ENCODE results near the gene KCNE2. TPM values are rescaled to one million over a fixed set of nuclear protein-coding genes. Genes with fewer than 3 reads are reported as not detected.

Gene KCNE2, protein sequence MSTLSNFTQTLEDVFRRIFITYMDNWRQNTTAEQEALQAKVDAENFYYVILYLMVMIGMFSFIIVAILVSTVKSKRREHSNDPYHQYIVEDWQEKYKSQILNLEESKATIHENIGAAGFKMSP
- polyA plus RNA-seq (2013, experiment 1 of 2), result 0.04 TPM
- polyA plus RNA-seq (2013, experiment 2 of 2), result not detected

DNA sequence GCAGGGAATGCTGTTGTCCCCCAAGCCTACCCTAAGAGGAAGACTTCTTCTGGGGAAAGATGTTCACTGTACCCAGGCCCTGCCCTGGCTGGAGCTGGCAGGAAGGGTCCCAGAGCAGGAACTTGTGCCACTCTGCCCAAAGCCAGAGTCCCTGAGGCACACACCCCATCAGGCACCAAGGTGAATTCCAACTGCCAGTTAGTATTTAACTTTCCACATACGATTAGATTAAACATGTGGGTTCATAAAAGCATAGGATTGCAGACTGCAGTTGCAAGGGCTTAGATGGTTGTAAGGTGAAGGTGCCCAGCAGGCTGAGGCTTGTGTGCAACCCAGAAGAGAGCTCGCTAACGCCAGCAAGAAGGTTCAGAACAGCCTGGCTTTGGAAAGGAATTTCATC lies at the start of gene KCNE2:
Gene KCNE2, plus strand, starts transcription at position 274 of the 400 bp plus-strand sequence. CDS start 6,473 bp downstream, outside the sequence.
- H2AFZ ChIP-seq (ENCODE audit: low read depth, low read length), result no peak within 1 kb of the TSS

GRCh38 chr21:34319585-34319984 lies 44.2 kb upstream of the KCNE2 start:
- Histone ChIP-seq H2AK5ac (ENCODE audit: low read length, severe bottlenecking) (peak overlapping the region; percentile 7), H3K23ac (ENCODE audit: low read length in 2 of 2) (no peak overlapping the region), H3K4ac (ENCODE audit: low read depth in 1 of 2, low read length in 2 of 2) (no peak overlapping the region), H3K27me3 (ENCODE audit: control insufficient read depth in 1 of 2, insufficient read depth in 1 of 2, low read length in 2 of 2) (no peaks in the 10 kb centered on the region), H4K8ac (ENCODE audit: low read length) (no peak overlapping the region), H3K4me1 (ENCODE audit: control insufficient read depth, insufficient read depth, low read depth, low read length) (no peaks in the 10 kb centered on the region), H3K4me3 (ENCODE audit: insufficient read depth in 1 of 2, low read depth in 1 of 2, low read length in 2 of 2) (no peak overlapping the region), H3K18ac (ENCODE audit: low read depth in 1 of 2, low read length in 2 of 2) (no peak overlapping the region), H2BK15ac (ENCODE audit: low read depth, poor library complexity, severe bottlenecking) (no peak overlapping the region), H3K14ac (ENCODE audit: low read length in 2 of 2) (no peak overlapping the region), H2BK12ac (ENCODE audit: low read length in 2 of 2) (no peak overlapping the region), H3K4me2 (ENCODE audit: low read length, poor library complexity, severe bottlenecking) (no peak overlapping the region), H3K9me3 (ENCODE audit: control insufficient read depth, low read length) (no peaks in the 10 kb centered on the region), H3K79me1 (replicated peaks; ENCODE audit: low read length, poor library complexity, severe bottlenecking) (no peaks in the 10 kb centered on the region), H2BK120ac (ENCODE audit: low read depth, low read length) (no peak overlapping the region), H3K36me3 (ENCODE audit: control insufficient read depth in 1 of 2, insufficient read depth in 2 of 2, low read depth in 1 of 2, low read length in 2 of 2) (no peaks in the 10 kb centered on the region), H3K9ac (ENCODE audit: low read length) (no peak overlapping the region), H2BK5ac (ENCODE audit: low read depth, low read length, poor library complexity, severe bottlenecking) (no peak overlapping the region), H3K27ac (ENCODE audit: low read length, poor library complexity, severe bottlenecking) (peak overlapping the region; percentile 41), H2AFZ (ENCODE audit: low read depth, low read length) (no peak overlapping the region), H4K91ac (ENCODE audit: low read length) (no peak overlapping the region)
- DNase-seq, result no peak
- 93% methylated on average over 3 of the region's 3 CpGs for WGBS

More for the DNA sequence above, at the start of gene KCNE2:
- no peak for DNase-seq
- no peak within 1 kb of the TSS for H3K18ac ChIP-seq (ENCODE audit: low read depth in 1 of 2, low read length in 2 of 2)
- no peaks in the 10 kb centered on the region for H3K79me1 ChIP-seq (replicated peaks; ENCODE audit: low read length, poor library complexity, severe bottlenecking)
- no peak within 1 kb of the TSS for H3K4ac ChIP-seq (ENCODE audit: low read depth in 1 of 2, low read length in 2 of 2)
- no peaks in the 10 kb centered on the region for H3K4me1 ChIP-seq (ENCODE audit: control insufficient read depth, insufficient read depth, low read depth, low read length)
- WGBS, result 100% methylated on average over 2 of the region's 3 CpGs
- H4K8ac ChIP-seq (ENCODE audit: low read length), result no peak within 1 kb of the TSS
- no peak within 1 kb of the TSS for H3K14ac ChIP-seq (ENCODE audit: low read length in 2 of 2)
- H3K23ac ChIP-seq (ENCODE audit: low read length in 2 of 2), result no peak within 1 kb of the TSS
- no peak within 1 kb of the TSS for H2BK5ac ChIP-seq (ENCODE audit: low read depth, low read length, poor library complexity, severe bottlenecking)
- no peak within 1 kb of the TSS for H2AK5ac ChIP-seq (ENCODE audit: low read length, severe bottlenecking)
- no peak within 1 kb of the TSS for H2BK120ac ChIP-seq (ENCODE audit: low read depth, low read length)
- no peak within 1 kb of the TSS for H3K4me2 ChIP-seq (ENCODE audit: low read length, poor library complexity, severe bottlenecking)
- no peak within 1 kb of the TSS for H3K4me3 ChIP-seq (ENCODE audit: insufficient read depth in 1 of 2, low read depth in 1 of 2, low read length in 2 of 2)
- H3K36me3 ChIP-seq (ENCODE audit: control insufficient read depth in 1 of 2, insufficient read depth in 2 of 2, low read depth in 1 of 2, low read length in 2 of 2), result no peaks in the 10 kb centered on the region
- no peak within 1 kb of the TSS for H4K91ac ChIP-seq (ENCODE audit: low read length)
- no peak within 1 kb of the TSS for H2BK12ac ChIP-seq (ENCODE audit: low read length in 2 of 2)
- H3K9me3 ChIP-seq (ENCODE audit: control insufficient read depth, low read length), result no peaks in the 10 kb centered on the region
- no peak within 1 kb of the TSS for H2BK15ac ChIP-seq (ENCODE audit: low read depth, poor library complexity, severe bottlenecking)
- no peak within 1 kb of the TSS for H3K9ac ChIP-seq (ENCODE audit: low read length)
- H3K27me3 ChIP-seq (ENCODE audit: control insufficient read depth in 1 of 2, insufficient read depth in 1 of 2, low read length in 2 of 2), result peaks cover 0 to under 1% of the 10 kb centered on the region in 2 experiments
- no peak within 1 kb of the TSS for H3K27ac ChIP-seq (ENCODE audit: low read length, poor library complexity, severe bottlenecking)

GRCh38 chr21:34320011-34320410 lies 43.8 kb upstream of the KCNE2 start:
- Histone ChIP-seq H3K18ac (ENCODE audit: low read depth in 1 of 2, low read length in 2 of 2) (no peak overlapping the region), H4K91ac (ENCODE audit: low read length) (no peak overlapping the region), H3K36me3 (ENCODE audit: control insufficient read depth in 1 of 2, insufficient read depth in 2 of 2, low read depth in 1 of 2, low read length in 2 of 2) (no peaks in the 10 kb centered on the region), H3K4me3 (ENCODE audit: insufficient read depth in 1 of 2, low read depth in 1 of 2, low read length in 2 of 2) (no peak overlapping the region), H3K9ac (ENCODE audit: low read length) (no peak overlapping the region), H3K4me2 (ENCODE audit: low read length, poor library complexity, severe bottlenecking) (no peak overlapping the region), H3K4ac (ENCODE audit: low read depth in 1 of 2, low read length in 2 of 2) (no peak overlapping the region), H2BK120ac (ENCODE audit: low read depth, low read length) (no peak overlapping the region), H3K4me1 (ENCODE audit: control insufficient read depth, insufficient read depth, low read depth, low read length) (no peaks in the 10 kb centered on the region), H2BK12ac (ENCODE audit: low read length in 2 of 2) (no peak overlapping the region), H2BK5ac (ENCODE audit: low read depth, low read length, poor library complexity, severe bottlenecking) (no peak overlapping the region), H3K79me1 (replicated peaks; ENCODE audit: low read length, poor library complexity, severe bottlenecking) (no peaks in the 10 kb centered on the region), H3K9me3 (ENCODE audit: control insufficient read depth, low read length) (no peaks in the 10 kb centered on the region), H3K23ac (ENCODE audit: low read length in 2 of 2) (no peak overlapping the region), H3K27ac (ENCODE audit: low read length, poor library complexity, severe bottlenecking) (peak overlapping the region; percentile 75), H3K14ac (ENCODE audit: low read length in 2 of 2) (no peak overlapping the region), H2AFZ (ENCODE audit: low read depth, low read length) (no peak overlapping the region), H3K27me3 (ENCODE audit: control insufficient read depth in 1 of 2, insufficient read depth in 1 of 2, low read length in 2 of 2) (no peaks in the 10 kb centered on the region), H2BK15ac (ENCODE audit: low read depth, poor library complexity, severe bottlenecking) (no peak overlapping the region), H4K8ac (ENCODE audit: low read length) (no peak overlapping the region), H2AK5ac (ENCODE audit: low read length, severe bottlenecking) (peak overlapping the region; percentile 7)
- no peak for DNase-seq
- 90% methylated on average over 4 of the region's 4 CpGs for WGBS

GRCh38 chr21:34330055-34330454 lies 33.8 kb upstream of the KCNE2 start:
- 92% methylated on average over 7 of the region's 8 CpGs for WGBS
- no peak overlapping the region for H2BK15ac ChIP-seq (ENCODE audit: low read depth, poor library complexity, severe bottlenecking)
- no peak overlapping the region for H3K4ac ChIP-seq (ENCODE audit: low read depth in 1 of 2, low read length in 2 of 2)
- H3K18ac ChIP-seq (ENCODE audit: low read depth in 1 of 2, low read length in 2 of 2), result no peak overlapping the region
- H3K4me1 ChIP-seq (ENCODE audit: control insufficient read depth, insufficient read depth, low read depth, low read length), result peaks cover 13% of the 10 kb centered on the region
- no peak overlapping the region for H3K4me2 ChIP-seq (ENCODE audit: low read length, poor library complexity, severe bottlenecking)
- H2AK5ac ChIP-seq (ENCODE audit: low read length, severe bottlenecking), result no peak overlapping the region
- H3K4me3 ChIP-seq (ENCODE audit: insufficient read depth in 1 of 2, low read depth in 1 of 2, low read length in 2 of 2), result no peak overlapping the region
- DNase-seq, result no peak
- no peaks in the 10 kb centered on the region for H3K27me3 ChIP-seq (ENCODE audit: control insufficient read depth in 1 of 2, insufficient read depth in 1 of 2, low read length in 2 of 2)
- H2BK5ac ChIP-seq (ENCODE audit: low read depth, low read length, poor library complexity, severe bottlenecking), result no peak overlapping the region
- no peak overlapping the region for H4K91ac ChIP-seq (ENCODE audit: low read length)
- no peak overlapping the region for H4K8ac ChIP-seq (ENCODE audit: low read length)
- H3K36me3 ChIP-seq (ENCODE audit: control insufficient read depth in 1 of 2, insufficient read depth in 2 of 2, low read depth in 1 of 2, low read length in 2 of 2), result no peaks in the 10 kb centered on the region
- no peak overlapping the region for H2BK12ac ChIP-seq (ENCODE audit: low read length in 2 of 2)
- no peak overlapping the region for H3K14ac ChIP-seq (ENCODE audit: low read length in 2 of 2)
- H2AFZ ChIP-seq (ENCODE audit: low read depth, low read length), result no peak overlapping the region
- H3K9ac ChIP-seq (ENCODE audit: low read length), result no peak overlapping the region
- H2BK120ac ChIP-seq (ENCODE audit: low read depth, low read length), result no peak overlapping the region
- no peak overlapping the region for H3K23ac ChIP-seq (ENCODE audit: low read length in 2 of 2)
- H3K9me3 ChIP-seq (ENCODE audit: control insufficient read depth, low read length), result no peaks in the 10 kb centered on the region
- H3K79me1 ChIP-seq (replicated peaks; ENCODE audit: low read length, poor library complexity, severe bottlenecking), result no peaks in the 10 kb centered on the region
- H3K27ac ChIP-seq (ENCODE audit: low read length, poor library complexity, severe bottlenecking), result no peak overlapping the region
